NCI-H2227 (cell line): ENCODE results near the gene ADGRL3.
A peak's percentile ranks its signal among the peaks of the same experiment; 100 is the strongest.
"Not testable (repeated sequence)": the region's sequence is repeated elsewhere in the genome, so short reads cannot be mapped to it uniquely, and the experiment has no call there.

Experiments
- DNase-seq: peaks from one replicate; lab custom pipeline; 2025; ENCODE audit not compliant: unreplicated experiment; lab: John Stamatoyannopoulos, UW

The ADGRL3 gene

GRCh38 chr4:61336488-61336887 lies 136.4 kb downstream of the ADGRL3 start:
- DNase-seq: no peak

- DNase-seq: no peak
Observed at GRCh38 chr4:61336916-61337315, 136.8 kb downstream of the ADGRL3 start.

- DNase-seq: no peak
Observed at GRCh38 chr4:61342061-61342460, 141.9 kb downstream of the ADGRL3 start.

- DNase-seq: no peak
Observed at GRCh38 chr4:61350932-61351331, 150.8 kb downstream of the ADGRL3 start.

- no peak for DNase-seq
Observed at GRCh38 chr4:61356696-61357095, 156.6 kb downstream of the ADGRL3 start.

- DNase-seq: no peak
Observed at GRCh38 chr4:61359301-61359700, 159.2 kb downstream of the ADGRL3 start.

GRCh38 chr4:61372817-61373216 lies 172.7 kb downstream of the ADGRL3 start:
- peak; percentile 2 for DNase-seq

- no peak for DNase-seq
Observed at GRCh38 chr4:61373901-61374440, 173.8 kb downstream of the ADGRL3 start.

GRCh38 chr4:61374447-61374891 lies 174.3 kb downstream of the ADGRL3 start:
- no peak for DNase-seq

GRCh38 chr4:61375301-61375700 lies 175.2 kb downstream of the ADGRL3 start:
- no peak for DNase-seq

- no peak for DNase-seq
Observed at GRCh38 chr4:61376301-61376700, 176.2 kb downstream of the ADGRL3 start.

- DNase-seq: no peak
Observed at GRCh38 chr4:61379406-61379805, 179.3 kb downstream of the ADGRL3 start.

- peak; percentile 9 for DNase-seq
Observed at GRCh38 chr4:61380865-61381264, 180.7 kb downstream of the ADGRL3 start.

- no peak for DNase-seq
Observed at GRCh38 chr4:61385256-61385655, 185.1 kb downstream of the ADGRL3 start.

GRCh38 chr4:61387372-61387771 lies 187.2 kb downstream of the ADGRL3 start:
- not testable (repeated sequence) for DNase-seq

- DNase-seq: no peak
Observed at GRCh38 chr4:61389640-61390039, 189.5 kb downstream of the ADGRL3 start.

- no peak for DNase-seq
Observed at GRCh38 chr4:61395754-61396153, 195.6 kb downstream of the ADGRL3 start.

GRCh38 chr4:61397174-61397573 lies 197.0 kb downstream of the ADGRL3 start:
- no peak for DNase-seq

- no peak for DNase-seq
Observed at GRCh38 chr4:61400439-61401038, 200.4 kb downstream of the ADGRL3 start.

- no peak for DNase-seq
Observed at GRCh38 chr4:61401771-61402170, 201.6 kb downstream of the ADGRL3 start.

GRCh38 chr4:61405307-61405706 lies 205.2 kb downstream of the ADGRL3 start:
- no peak for DNase-seq

GRCh38 chr4:61406677-61407076 lies 206.6 kb downstream of the ADGRL3 start:
- no peak for DNase-seq
